ENCODE measurements around the gene BMPER.

DNA sequence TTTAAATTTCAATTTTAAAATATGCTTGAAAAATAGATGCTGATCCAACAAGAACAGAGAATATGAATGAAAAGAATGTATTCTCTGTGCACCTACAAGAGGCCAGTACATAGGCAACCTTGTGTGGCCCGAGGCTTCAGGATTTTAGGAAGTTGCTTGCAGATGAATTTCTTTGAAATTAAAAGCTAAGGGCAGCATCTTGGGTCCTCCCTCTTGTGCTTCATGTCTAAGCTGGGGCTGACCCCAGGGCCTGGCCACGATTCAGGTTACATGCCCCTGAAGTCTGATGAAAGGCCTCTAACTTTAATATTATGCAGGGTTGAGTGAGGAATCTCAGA, 138.9 kb downstream of the BMPER start:
- TF ChIP-seq CTCF (conservative IDR thresholded peaks at IDR 0.05) = no peak
- TF ChIP-seq EZH2 (IDR thresholded peaks at IDR 0.05; ENCODE audit: low read depth) = no peak
